ENCODE data around the gene SRGAP2C. TPM values are rescaled to one million over a fixed set of nuclear protein-coding genes. Genes with fewer than 3 reads are reported as not detected.
"Not testable (repeated sequence)": the region's sequence is repeated elsewhere in the genome, so short reads cannot be mapped to it uniquely, and the experiment has no call there.

The SRGAP2C gene
- polyA plus RNA-seq, 1 donor (not counting 4 experiments of a cell fraction or from before 2014, with no cell fraction given) = 4.5 TPM

GRCh38 chr1:121199763-121200162 lies 15.0 kb downstream of the SRGAP2C start:
- not testable (repeated sequence) for DNase-seq (ENCODE audit: low read depth, low spot score)

GRCh38 chr1:121200232-121200631 lies 15.5 kb downstream of the SRGAP2C start:
- H3K9me3 ChIP-seq (ENCODE audit: control insufficient read depth, low read depth, low read length); H3K27ac ChIP-seq (ENCODE audit: control insufficient read depth, insufficient read depth, low read length); H3K4me3 ChIP-seq (ENCODE audit: control insufficient read depth in 2 of 3, extremely low read depth in 1 of 3, insufficient read depth in 2 of 3, low read depth in 1 of 3, low read length in 3 of 3); DNase-seq (ENCODE audit: low read depth, low spot score); H3K9ac ChIP-seq (ENCODE audit: control insufficient read depth, extremely low read depth, insufficient read depth, low read length); H4K20me1 ChIP-seq (ENCODE audit: control insufficient read depth, extremely low read depth, insufficient read depth, low read length); H3K9me1 ChIP-seq (ENCODE audit: control insufficient read depth, extremely low read depth, insufficient read depth, low read length); H2AFZ ChIP-seq (ENCODE audit: control insufficient read depth, low read length); dilution Hi-C loops (cut with MboI; ENCODE audit: extremely low pct_ligation_motif_present, low sequenced_read_pairs); H3K36me3 ChIP-seq (ENCODE audit: control insufficient read depth in 2 of 2, extremely low read depth in 1 of 2, insufficient read depth in 2 of 2, low read length in 2 of 2); H3K4me1 ChIP-seq (ENCODE audit: control insufficient read depth, extremely low read depth, insufficient read depth, low read length); H3K79me2 ChIP-seq (ENCODE audit: control insufficient read depth, insufficient read depth, low read length); H3K27me3 ChIP-seq (ENCODE audit: control insufficient read depth, extremely low read depth, insufficient read depth, low read length); H3K4me2 ChIP-seq (ENCODE audit: control insufficient read depth, extremely low read depth, insufficient read depth, low read depth, low read length); FAIRE-seq: not testable (repeated sequence)

More at GRCh38 chr1:121199763-121200162, 15.0 kb downstream of the SRGAP2C start:
- dilution Hi-C loops (cut with MboI; ENCODE audit: extremely low pct_ligation_motif_present, low sequenced_read_pairs); H3K9me1 ChIP-seq (ENCODE audit: control insufficient read depth, extremely low read depth, insufficient read depth, low read length); H3K27ac ChIP-seq (ENCODE audit: control insufficient read depth, insufficient read depth, low read length); H3K4me3 ChIP-seq (ENCODE audit: control insufficient read depth in 2 of 3, extremely low read depth in 1 of 3, insufficient read depth in 2 of 3, low read depth in 1 of 3, low read length in 3 of 3); H3K4me2 ChIP-seq (ENCODE audit: control insufficient read depth, extremely low read depth, insufficient read depth, low read depth, low read length); H3K4me1 ChIP-seq (ENCODE audit: control insufficient read depth, extremely low read depth, insufficient read depth, low read length); FAIRE-seq; H3K79me2 ChIP-seq (ENCODE audit: control insufficient read depth, insufficient read depth, low read length); H3K27me3 ChIP-seq (ENCODE audit: control insufficient read depth, extremely low read depth, insufficient read depth, low read length); H3K9ac ChIP-seq (ENCODE audit: control insufficient read depth, extremely low read depth, insufficient read depth, low read length); H4K20me1 ChIP-seq (ENCODE audit: control insufficient read depth, extremely low read depth, insufficient read depth, low read length); H3K9me3 ChIP-seq (ENCODE audit: control insufficient read depth, low read depth, low read length); H2AFZ ChIP-seq (ENCODE audit: control insufficient read depth, low read length); H3K36me3 ChIP-seq (ENCODE audit: control insufficient read depth in 2 of 2, extremely low read depth in 1 of 2, insufficient read depth in 2 of 2, low read length in 2 of 2): not testable (repeated sequence)

- DNase-seq (ENCODE audit: low read depth, low spot score) = not testable (repeated sequence)
Measured at GRCh38 chr1:121200985-121201981, 16.5 kb downstream of the SRGAP2C start.

GRCh38 chr1:121202986-121203385 lies 18.2 kb downstream of the SRGAP2C start:
- H3K9ac ChIP-seq (ENCODE audit: control insufficient read depth, extremely low read depth, insufficient read depth, low read length); H3K27ac ChIP-seq (ENCODE audit: control insufficient read depth, insufficient read depth, low read length); H2AFZ ChIP-seq (ENCODE audit: control insufficient read depth, low read length); H3K4me2 ChIP-seq (ENCODE audit: control insufficient read depth, extremely low read depth, insufficient read depth, low read depth, low read length); H3K4me1 ChIP-seq (ENCODE audit: control insufficient read depth, extremely low read depth, insufficient read depth, low read length); dilution Hi-C loops (cut with MboI; ENCODE audit: extremely low pct_ligation_motif_present, low sequenced_read_pairs); H4K20me1 ChIP-seq (ENCODE audit: control insufficient read depth, extremely low read depth, insufficient read depth, low read length); H3K4me3 ChIP-seq (ENCODE audit: control insufficient read depth in 2 of 3, extremely low read depth in 1 of 3, insufficient read depth in 2 of 3, low read depth in 1 of 3, low read length in 3 of 3); H3K79me2 ChIP-seq (ENCODE audit: control insufficient read depth, insufficient read depth, low read length); H3K27me3 ChIP-seq (ENCODE audit: control insufficient read depth, extremely low read depth, insufficient read depth, low read length); H3K9me3 ChIP-seq (ENCODE audit: control insufficient read depth, low read depth, low read length); H3K9me1 ChIP-seq (ENCODE audit: control insufficient read depth, extremely low read depth, insufficient read depth, low read length); FAIRE-seq; H3K36me3 ChIP-seq (ENCODE audit: control insufficient read depth in 2 of 2, extremely low read depth in 1 of 2, insufficient read depth in 2 of 2, low read length in 2 of 2); DNase-seq (ENCODE audit: low read depth, low spot score): not testable (repeated sequence)

More at GRCh38 chr1:121200985-121201981, 16.5 kb downstream of the SRGAP2C start:
- H3K79me2 ChIP-seq (ENCODE audit: control insufficient read depth, insufficient read depth, low read length); H3K27ac ChIP-seq (ENCODE audit: control insufficient read depth, insufficient read depth, low read length); H3K9ac ChIP-seq (ENCODE audit: control insufficient read depth, extremely low read depth, insufficient read depth, low read length); H3K9me1 ChIP-seq (ENCODE audit: control insufficient read depth, extremely low read depth, insufficient read depth, low read length); H4K20me1 ChIP-seq (ENCODE audit: control insufficient read depth, extremely low read depth, insufficient read depth, low read length); H3K36me3 ChIP-seq (ENCODE audit: control insufficient read depth in 2 of 2, extremely low read depth in 1 of 2, insufficient read depth in 2 of 2, low read length in 2 of 2); H3K27me3 ChIP-seq (ENCODE audit: control insufficient read depth, extremely low read depth, insufficient read depth, low read length); H3K4me3 ChIP-seq (ENCODE audit: control insufficient read depth in 2 of 3, extremely low read depth in 1 of 3, insufficient read depth in 2 of 3, low read depth in 1 of 3, low read length in 3 of 3); dilution Hi-C loops (cut with MboI; ENCODE audit: extremely low pct_ligation_motif_present, low sequenced_read_pairs); FAIRE-seq; H3K9me3 ChIP-seq (ENCODE audit: control insufficient read depth, low read depth, low read length); H3K4me2 ChIP-seq (ENCODE audit: control insufficient read depth, extremely low read depth, insufficient read depth, low read depth, low read length); H2AFZ ChIP-seq (ENCODE audit: control insufficient read depth, low read length); H3K4me1 ChIP-seq (ENCODE audit: control insufficient read depth, extremely low read depth, insufficient read depth, low read length): not testable (repeated sequence)
